Liver (tissue), 9 donors: ENCODE results near the gene EHD2. TPM values are rescaled to one million over a fixed set of nuclear protein-coding genes. Genes with fewer than 3 reads are reported as not detected.
A peak's percentile ranks its signal among the peaks of the same experiment; 100 is the strongest.

ENCODE experiments used
- DNase-seq: peaks from one replicate; pipeline ENCODE4 v3.0.0-alpha.2; 2017; ENCODE audit warnings: low spot score
- H3K27ac ChIP-seq, 2 donors: one replicate each; pipeline ENCODE4 v1.7.0; 2013; ENCODE audit warnings: inconsistent platforms in 2 of 2, low read length in 2 of 2, control low read depth in 1 of 2, low read depth in 1 of 2, mild to moderate bottlenecking in 1 of 2
- H3K27me3 ChIP-seq, 4 donors: one replicate each; pipeline versions ENCODE4 v1.6.1 to v1.7.0; 2013; ENCODE audit warnings: low read length in 3 of 4, inconsistent platforms in 1 of 4, mild to moderate bottlenecking in 1 of 4, moderate library complexity in 1 of 4; ENCODE audit not compliant: control insufficient read depth in 4 of 4, insufficient read depth in 4 of 4
- H3K36me3 ChIP-seq, 4 donors: one replicate each; pipeline versions ENCODE4 v1.6.1 to v1.7.0; 2013; ENCODE audit warnings: low read length in 3 of 4, mild to moderate bottlenecking in 3 of 4, low read depth in 1 of 4, moderate library complexity in 1 of 4; ENCODE audit not compliant: control insufficient read depth in 4 of 4, insufficient read depth in 3 of 4
- H3K4me1 ChIP-seq, 4 donors: one replicate each; pipeline versions ENCODE4 v1.6.1 to v1.7.0; 2013; ENCODE audit warnings: low read length in 3 of 4, mild to moderate bottlenecking in 3 of 4, moderate library complexity in 1 of 4; ENCODE audit not compliant: control insufficient read depth in 4 of 4, insufficient read depth in 4 of 4
- H3K4me3 ChIP-seq, 3 donors: one replicate each; pipeline versions ENCODE4 v1.6.1 to v1.7.0; 2013; ENCODE audit warnings: low read length in 3 of 3, control low read depth in 1 of 3, low read depth in 1 of 3, mild to moderate bottlenecking in 1 of 3
- H3K9ac ChIP-seq, 2 donors: one replicate each; pipeline ENCODE4 v1.7.0; 2013; ENCODE audit warnings: low read length in 2 of 2, mild to moderate bottlenecking in 2 of 2, moderate library complexity in 2 of 2, control low read depth in 1 of 2, low read depth in 1 of 2
- H3K9me3 ChIP-seq, 4 donors: one replicate each; pipeline versions ENCODE4 v1.6.1 to v1.7.0; 2013; ENCODE audit warnings: low read length in 3 of 4; ENCODE audit not compliant: control insufficient read depth in 4 of 4
- CTCF ChIP-seq: fragments of 150-350 bp; IDR thresholded peaks from 2 replicates; pipeline ENCODE4 v1.5.1; 2017; ENCODE audit warnings: improper control_type of control experiment, low read depth, low read length; ENCODE audit not compliant: missing input control
- EGR1 ChIP-seq, 2 donors: IDR thresholded peaks; 2 replicates each; pipeline ENCODE4 v1.6.1; 2016 to 2018; ENCODE audit warnings: antibody characterized with exemption in 2 of 2, low read depth in 2 of 2
- FOXA1 ChIP-seq: IDR thresholded peaks from 2 replicates; pipeline ENCODE4 v1.6.1; 2016; ENCODE audit warnings: antibody characterized with exemption
- GABPA ChIP-seq, 2 donors: IDR thresholded peaks in 1 of 2; conservative IDR thresholded peaks in 1 of 2; 2 replicates each; pipeline ENCODE4 v1.6.1; 2016; ENCODE audit warnings: antibody characterized with exemption in 2 of 2, mild to moderate bottlenecking in 1 of 2, moderate library complexity in 1 of 2
- HNF4A ChIP-seq, 2 donors: conservative IDR thresholded peaks; 2 replicates each; pipeline ENCODE4 v1.6.1; 2016; ENCODE audit warnings: antibody characterized with exemption in 2 of 2, mild to moderate bottlenecking in 2 of 2
- HNF4G ChIP-seq: IDR thresholded peaks from 2 replicates; pipeline ENCODE4 v1.6.1; 2016; ENCODE audit warnings: antibody characterized with exemption
- NR2F2 ChIP-seq: IDR thresholded peaks from 2 replicates; pipeline ENCODE4 v1.6.1; 2016; ENCODE audit warnings: antibody characterized with exemption
- REST ChIP-seq: IDR thresholded peaks from 2 replicates; pipeline ENCODE4 v1.6.1; 2016; ENCODE audit warnings: antibody characterized with exemption, mild to moderate bottlenecking
- RXRA ChIP-seq, 2 donors: IDR thresholded peaks; 2 replicates each; pipeline ENCODE4 v1.6.1; 2017 to 2018; ENCODE audit warnings: antibody characterized with exemption in 2 of 2, mild to moderate bottlenecking in 1 of 2
- TAF1 ChIP-seq: conservative IDR thresholded peaks from 2 replicates; pipeline ENCODE4 v1.6.1; 2016; ENCODE audit warnings: antibody characterized with exemption, mild to moderate bottlenecking
- ZBTB33 ChIP-seq: IDR thresholded peaks from 2 replicates; pipeline ENCODE4 v1.6.1; 2016; ENCODE audit warnings: antibody characterized with exemption
- WGBS: extraction: QIAGEN DNeasy Blood & Tissue Kit; methylation state at CpG from one replicate; pipeline ENCODE4 v1.1.7; 2013; 5-methylcytosine and 5-hydroxymethylcytosine counted together
- polyA plus RNA-seq, 2 donors: library from polyadenylated mRNA; stranded (reverse) in 1 of 2; unstranded in 1 of 2; fragments of 200-250 nt in 1 of 2; fragments of >200 nt in 1 of 2; fragmentation: Nextera tagmentation in 1 of 2; extraction: Ambion mirVana in 1 of 2; gene quantifications; one replicate each; pipeline versions ENCODE4 v1.2.1 to v1.2.3, GENCODE V29; 2013 to 2015
- total RNA-seq, 2 donors: library from RNA; depleted of rRNA; stranded (reverse); fragments of >200 nt; gene quantifications; one replicate each; pipeline ENCODE4 v1.2.3, GENCODE V29; 2014
- TF ChIP-seq, protein P1 (sequence below): IDR thresholded peaks from 2 replicates; pipeline ENCODE4 v1.6.1; 2016; ENCODE audit warnings: antibody characterized with exemption
- TF ChIP-seq, protein P2 (sequence below): IDR thresholded peaks from 2 replicates; pipeline ENCODE4 v1.6.1; 2016; ENCODE audit warnings: antibody characterized with exemption
- donor health status: healthy.
- donor health status: healthy.
- donor health status: healthy.
- donor health status: healthy.
- donor health status: healthy.

Gene EHD2
- total and polyA plus RNA-seq, 4 donors, result 3.2 to 7.9 (median 5.8) TPM

DNA sequence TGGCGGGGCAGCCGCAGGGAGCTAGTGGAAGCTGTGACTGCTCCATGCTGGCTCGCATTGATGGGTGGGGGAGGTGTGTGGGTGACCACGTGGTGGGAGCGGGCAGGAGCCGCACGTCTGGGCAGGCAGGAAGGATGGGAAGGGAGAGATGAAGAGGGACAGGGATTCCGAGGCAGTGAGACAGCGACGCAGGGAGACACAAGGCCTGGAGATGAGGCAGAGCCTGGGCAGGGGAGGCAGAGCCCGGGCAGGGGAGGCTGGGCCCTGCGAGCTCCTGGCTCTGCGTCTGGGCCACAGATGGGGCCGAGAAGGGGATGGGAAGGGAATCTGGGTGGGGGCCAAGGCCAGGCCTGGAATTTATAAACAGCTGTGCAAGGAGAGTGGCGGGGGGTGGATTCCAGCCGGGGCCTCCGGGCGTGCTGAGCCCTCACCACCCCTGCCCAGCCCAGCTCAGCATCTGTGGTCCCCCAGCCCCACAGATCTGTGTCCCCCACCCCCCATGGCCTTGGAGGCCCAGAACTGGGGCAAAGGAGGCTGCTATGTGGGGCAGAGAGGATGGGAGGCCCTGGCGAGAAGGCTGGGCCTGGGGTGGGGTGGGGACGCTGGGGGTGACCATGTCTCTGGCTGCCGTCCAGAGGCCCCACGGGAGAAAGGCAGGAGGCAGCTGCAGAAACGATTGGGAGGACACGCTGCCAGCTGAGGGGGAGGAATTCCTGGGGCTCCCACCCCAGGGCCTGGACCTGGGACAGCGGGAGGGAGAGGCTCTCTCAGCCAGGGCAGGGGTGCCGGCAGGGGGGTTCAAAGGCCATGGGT, 6.0 kb downstream of the EHD2 start:
- H3K4me3 ChIP-seq, result no peak overlapping the region
- no peaks in the 10 kb centered on the region for H3K4me1 ChIP-seq
- WGBS, result 63% methylated on average over 26 of the region's 26 CpGs
- H3K9ac ChIP-seq, result no peak overlapping the region
- peak overlapping the region; percentile 65 to 66 for H3K27ac ChIP-seq
- DNase-seq, result no peak
- no peaks in the 10 kb centered on the region for H3K9me3 ChIP-seq
- H3K27me3 ChIP-seq, result peaks cover 0 to 2% (median 0%) of the 10 kb centered on the region in 4 donors
- TF ChIP-seq NR2F2 (no peak), HNF4G (no peak), TAF1 (no peak), GABPA (IDR thresholded peaks at IDR 0.05 in 1 of 2, conservative IDR thresholded peaks at IDR 0.05 in 1 of 2) (no peak), HNF4A (conservative IDR thresholded peaks at IDR 0.05) (no peak), CTCF (no peak), EGR1 (IDR thresholded peaks at IDR 0.05; ENCODE audit: low read depth in 2 of 2) (no peak), FOXA1 (no peak), RXRA (IDR thresholded peaks at IDR 0.05) (no peak), REST (no peak), ZBTB33 (no peak)
- TF ChIP-seq, protein P1, sequence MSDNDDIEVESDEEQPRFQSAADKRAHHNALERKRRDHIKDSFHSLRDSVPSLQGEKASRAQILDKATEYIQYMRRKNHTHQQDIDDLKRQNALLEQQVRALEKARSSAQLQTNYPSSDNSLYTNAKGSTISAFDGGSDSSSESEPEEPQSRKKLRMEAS, result no peak
- TF ChIP-seq, protein P2, sequence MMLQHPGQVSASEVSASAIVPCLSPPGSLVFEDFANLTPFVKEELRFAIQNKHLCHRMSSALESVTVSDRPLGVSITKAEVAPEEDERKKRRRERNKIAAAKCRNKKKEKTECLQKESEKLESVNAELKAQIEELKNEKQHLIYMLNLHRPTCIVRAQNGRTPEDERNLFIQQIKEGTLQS, result no peak
- peaks cover 0 to 3% (median 0%) of the 10 kb centered on the region in 4 donors for H3K36me3 ChIP-seq
